Measurements from ENCODE around the gene ENO1.

ENO1 gene

DNA sequence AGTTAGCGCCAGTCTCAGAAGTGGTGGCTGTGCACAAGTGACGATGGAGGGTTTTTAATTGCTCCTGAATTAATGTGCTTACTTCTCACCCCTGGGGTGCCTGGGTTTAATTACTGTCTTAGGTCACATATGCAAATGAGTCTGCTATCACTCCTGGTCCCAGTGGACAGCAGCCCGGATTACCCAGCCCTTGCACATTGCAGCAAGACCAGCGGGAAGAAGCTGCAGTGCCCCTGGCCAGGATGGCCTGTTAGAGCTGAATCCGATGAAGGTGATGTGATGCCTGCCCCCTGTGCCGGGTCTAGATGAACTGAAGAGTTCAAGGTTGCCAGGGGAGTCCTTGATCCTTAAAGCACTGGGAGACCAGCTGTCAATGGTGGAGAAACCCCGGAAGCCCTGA is 24.2 kb downstream of the ENO1 start:
- Histone ChIP-seq H3K9ac (ENCODE audit: low read length) (no peak overlapping the region), H3K4me1 (ENCODE audit: control insufficient read depth, low read depth, low read length) (no peaks in the 10 kb centered on the region), H3K9me3 (ENCODE audit: control insufficient read depth, low read depth, low read length) (no peaks in the 10 kb centered on the region), H3K4me3 (ENCODE audit: low read length) (no peak overlapping the region), H3K36me3 (ENCODE audit: control insufficient read depth, low read depth, low read length) (peaks cover 15% of the 10 kb centered on the region), H3K27ac (ENCODE audit: low read length) (no peak overlapping the region), H3K27me3 (ENCODE audit: control insufficient read depth, insufficient read depth, low read length) (no peaks in the 10 kb centered on the region)

DNA sequence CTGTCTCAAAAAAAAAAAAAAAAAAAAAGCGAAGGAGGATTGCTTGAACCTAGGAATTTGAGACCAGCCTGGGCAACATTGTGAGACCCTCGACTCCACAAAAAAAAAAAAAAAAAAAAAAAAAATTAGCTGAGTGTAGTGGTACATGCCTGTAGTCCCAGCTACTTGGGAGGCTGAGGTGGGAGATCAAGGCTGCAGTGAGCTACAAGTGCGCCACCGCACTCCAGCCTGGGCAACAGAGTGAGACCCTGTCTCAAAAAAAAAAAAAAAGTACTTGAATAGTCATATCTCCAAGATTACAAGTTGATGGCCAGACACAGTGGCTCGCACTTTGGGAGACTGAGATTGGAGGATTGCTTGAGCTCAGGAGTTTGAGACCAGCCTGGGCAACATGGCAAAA is 27.4 kb downstream of the ENO1 start:
- H3K27ac ChIP-seq (ENCODE audit: low read length): no peak overlapping the region
- H3K9ac ChIP-seq (ENCODE audit: low read length): no peak overlapping the region
- H3K27me3 ChIP-seq (ENCODE audit: control insufficient read depth, insufficient read depth, low read length): no peaks in the 10 kb centered on the region
- H3K4me1 ChIP-seq (ENCODE audit: control insufficient read depth, low read depth, low read length): peaks cover 3% of the 10 kb centered on the region
- no peaks in the 10 kb centered on the region for H3K9me3 ChIP-seq (ENCODE audit: control insufficient read depth, low read depth, low read length)
- no peak overlapping the region for H3K4me3 ChIP-seq (ENCODE audit: low read length)
- H3K36me3 ChIP-seq (ENCODE audit: control insufficient read depth, low read depth, low read length): no peaks in the 10 kb centered on the region

DNA sequence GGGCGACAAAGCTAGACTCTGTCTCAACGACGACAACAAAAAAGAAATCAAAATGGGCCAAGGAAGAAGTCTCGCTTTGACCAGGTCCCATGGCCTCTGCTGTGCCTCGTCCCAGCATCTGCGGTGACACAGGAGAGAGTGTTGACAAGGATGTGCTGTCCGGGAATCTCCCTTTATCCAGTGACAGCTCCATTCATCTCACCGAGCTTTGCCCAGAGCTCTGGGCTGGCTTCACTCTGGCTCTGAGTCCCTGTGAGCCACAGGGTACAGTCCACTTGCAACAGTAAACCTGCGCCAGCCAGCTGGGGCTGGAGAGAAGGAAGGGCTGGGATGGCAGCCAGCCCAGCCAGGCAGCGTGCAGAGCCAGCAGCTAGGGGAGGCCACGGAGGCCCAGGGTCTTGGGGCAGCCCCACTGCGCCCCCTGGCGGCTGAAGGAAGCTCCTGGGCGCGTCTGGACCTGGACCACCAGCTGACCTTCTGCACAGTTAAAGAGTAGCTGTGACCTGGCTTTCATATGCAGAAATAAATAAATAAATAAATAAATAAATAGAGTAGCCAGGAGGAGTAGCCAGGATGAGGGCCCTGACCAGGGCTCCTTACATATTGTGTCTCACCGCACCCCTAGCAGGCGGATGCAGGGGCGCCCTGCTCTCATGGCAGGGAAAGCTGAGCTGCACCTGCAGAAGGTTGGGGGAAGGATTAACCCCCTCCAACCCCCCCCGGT is 29.7 kb downstream of the ENO1 start:
- Histone ChIP-seq H3K4me3 (ENCODE audit: low read length) (no peak overlapping the region), H3K4me1 (ENCODE audit: control insufficient read depth, low read depth, low read length) (peaks cover 3% of the 10 kb centered on the region), H3K27me3 (ENCODE audit: control insufficient read depth, insufficient read depth, low read length) (no peaks in the 10 kb centered on the region), H3K36me3 (ENCODE audit: control insufficient read depth, low read depth, low read length) (no peaks in the 10 kb centered on the region), H3K9me3 (ENCODE audit: control insufficient read depth, low read depth, low read length) (no peaks in the 10 kb centered on the region), H3K9ac (ENCODE audit: low read length) (no peak overlapping the region), H3K27ac (ENCODE audit: low read length) (no peak overlapping the region)

DNA sequence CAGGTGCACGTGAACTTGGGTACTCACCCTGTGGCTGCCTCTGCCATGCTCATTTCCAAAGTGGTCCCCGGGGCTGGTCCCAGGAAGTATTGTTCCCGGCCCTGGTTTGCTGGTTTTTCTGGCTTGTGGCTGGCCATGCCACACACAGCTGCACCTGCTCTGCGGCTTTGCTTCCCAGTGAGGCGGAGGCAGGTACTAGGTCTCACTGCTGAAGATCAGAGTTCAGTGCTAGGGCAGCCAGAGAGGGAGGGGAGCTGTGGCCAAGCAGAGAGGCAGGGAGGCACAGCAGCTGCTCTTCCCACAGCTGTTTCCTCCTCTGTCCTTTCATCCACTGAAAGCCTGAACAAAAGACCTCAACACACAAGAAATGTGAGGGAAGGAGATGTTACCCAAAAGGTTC is 30.5 kb downstream of the ENO1 start:
- no peaks in the 10 kb centered on the region for H3K27me3 ChIP-seq (ENCODE audit: control insufficient read depth, insufficient read depth, low read length)
- no peak overlapping the region for H3K4me3 ChIP-seq (ENCODE audit: low read length)
- H3K36me3 ChIP-seq (ENCODE audit: control insufficient read depth, low read depth, low read length): no peaks in the 10 kb centered on the region
- peaks cover 3% of the 10 kb centered on the region for H3K4me1 ChIP-seq (ENCODE audit: control insufficient read depth, low read depth, low read length)
- H3K9ac ChIP-seq (ENCODE audit: low read length): no peak overlapping the region
- H3K9me3 ChIP-seq (ENCODE audit: control insufficient read depth, low read depth, low read length): no peaks in the 10 kb centered on the region
- H3K27ac ChIP-seq (ENCODE audit: low read length): no peak overlapping the region

DNA sequence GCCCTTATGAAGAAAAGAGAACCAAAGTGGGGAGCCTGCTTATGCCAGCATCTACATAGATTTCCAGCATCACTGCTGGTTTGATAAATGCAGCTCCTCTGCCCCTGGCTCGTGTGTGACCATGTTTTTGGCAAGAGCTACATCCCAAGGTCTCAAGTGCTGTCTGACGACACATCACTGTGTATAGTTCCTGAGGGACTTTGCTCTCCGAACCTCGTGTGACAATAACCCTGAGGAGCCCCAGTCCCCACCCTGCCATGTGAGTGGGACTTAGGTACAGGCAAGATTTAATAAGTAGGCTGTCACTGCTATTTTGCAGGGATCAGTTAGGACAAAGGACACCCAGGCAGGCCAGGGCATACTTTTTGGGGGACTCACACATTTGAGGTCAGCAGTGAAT is 32.2 kb downstream of the ENO1 start:
- no peak overlapping the region for H3K27ac ChIP-seq (ENCODE audit: low read length)
- peaks cover 3% of the 10 kb centered on the region for H3K4me1 ChIP-seq (ENCODE audit: control insufficient read depth, low read depth, low read length)

DNA sequence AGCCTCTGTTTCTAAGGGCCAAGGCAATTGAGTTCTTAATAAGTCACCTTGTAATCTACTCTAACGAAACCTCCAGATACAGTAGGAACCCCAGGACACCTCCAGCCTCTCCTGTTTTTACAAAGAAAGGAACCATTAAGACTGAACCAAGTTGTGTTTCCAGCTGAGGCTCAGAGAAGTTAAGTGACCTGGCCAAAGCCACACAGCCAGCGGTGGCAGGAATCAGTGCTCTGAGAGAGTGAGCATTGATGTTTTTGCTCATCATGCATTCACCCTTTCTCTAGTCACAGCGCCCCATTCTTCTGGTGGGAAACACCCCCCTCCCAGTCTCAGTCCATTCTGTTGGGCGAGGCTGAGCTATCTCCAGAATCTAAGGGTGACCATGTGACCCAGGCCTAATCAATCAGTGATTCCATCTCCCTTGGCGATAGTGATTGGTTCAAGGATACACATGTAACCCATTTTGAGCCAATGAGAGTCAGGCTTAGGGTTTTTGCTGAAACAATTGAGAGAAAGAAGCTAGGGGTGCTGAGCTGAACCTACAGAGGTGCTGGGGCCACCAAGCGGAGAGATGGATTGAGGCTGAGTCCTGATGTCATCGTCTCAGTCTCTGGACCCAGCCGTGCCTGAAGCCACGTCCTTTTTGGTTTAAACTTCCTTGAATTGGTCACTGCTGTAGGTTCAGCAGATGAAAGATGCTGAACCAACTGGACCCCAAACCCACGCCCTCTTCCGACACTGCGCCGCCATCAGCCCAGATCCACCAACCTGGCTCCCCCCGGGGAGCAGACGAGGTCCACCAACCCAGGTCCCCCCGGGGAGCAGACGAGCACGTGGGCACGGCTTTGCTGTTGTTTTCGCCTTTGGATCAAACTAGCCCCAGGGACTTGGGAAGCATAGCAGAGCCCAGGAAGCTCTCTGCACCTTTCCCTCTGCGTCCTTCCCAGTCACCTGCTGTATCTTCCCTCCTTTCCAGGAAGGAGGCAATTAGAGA is 33.1 kb downstream of the ENO1 start:
- Histone ChIP-seq H3K36me3 (ENCODE audit: control insufficient read depth, low read depth, low read length) (no peaks in the 10 kb centered on the region), H3K27ac (ENCODE audit: low read length) (no peak overlapping the region), H3K9ac (ENCODE audit: low read length) (no peak overlapping the region), H3K4me1 (ENCODE audit: control insufficient read depth, low read depth, low read length) (peaks cover 3% of the 10 kb centered on the region), H3K27me3 (ENCODE audit: control insufficient read depth, insufficient read depth, low read length) (no peaks in the 10 kb centered on the region), H3K9me3 (ENCODE audit: control insufficient read depth, low read depth, low read length) (no peaks in the 10 kb centered on the region), H3K4me3 (ENCODE audit: low read length) (no peak overlapping the region)

More for the DNA sequence above, 32.2 kb downstream of the ENO1 start:
- Histone ChIP-seq H3K9ac (ENCODE audit: low read length) (no peak overlapping the region), H3K4me3 (ENCODE audit: low read length) (no peak overlapping the region), H3K27me3 (ENCODE audit: control insufficient read depth, insufficient read depth, low read length) (no peaks in the 10 kb centered on the region), H3K36me3 (ENCODE audit: control insufficient read depth, low read depth, low read length) (no peaks in the 10 kb centered on the region), H3K9me3 (ENCODE audit: control insufficient read depth, low read depth, low read length) (no peaks in the 10 kb centered on the region)

DNA sequence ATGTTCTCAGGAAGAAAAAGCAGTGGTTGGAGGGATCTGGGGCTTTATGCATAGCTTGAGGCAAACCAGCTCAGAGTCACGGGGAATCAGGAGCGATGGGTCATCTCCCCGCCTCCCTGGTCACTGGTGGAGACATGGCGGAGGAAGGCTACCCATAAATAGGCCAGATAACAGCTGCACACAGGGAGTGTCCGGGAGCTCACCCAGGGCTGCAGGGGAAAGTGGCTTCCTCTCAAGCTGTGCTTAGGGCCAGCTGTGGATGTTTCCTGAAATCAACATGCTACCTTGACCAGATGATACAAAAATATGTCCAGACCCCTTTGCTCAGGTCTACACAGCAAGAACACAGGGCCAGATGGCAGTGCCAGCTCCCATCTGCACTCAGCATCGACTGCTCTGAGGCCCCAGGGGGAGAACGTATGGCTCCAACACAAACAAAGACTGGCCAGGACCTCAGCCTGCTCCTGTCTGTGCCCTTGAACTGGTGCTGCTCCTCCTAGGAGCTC is 33.9 kb downstream of the ENO1 start:
- no peak overlapping the region for H3K9ac ChIP-seq (ENCODE audit: low read length)
- peaks cover 3% of the 10 kb centered on the region for H3K4me1 ChIP-seq (ENCODE audit: control insufficient read depth, low read depth, low read length)

DNA sequence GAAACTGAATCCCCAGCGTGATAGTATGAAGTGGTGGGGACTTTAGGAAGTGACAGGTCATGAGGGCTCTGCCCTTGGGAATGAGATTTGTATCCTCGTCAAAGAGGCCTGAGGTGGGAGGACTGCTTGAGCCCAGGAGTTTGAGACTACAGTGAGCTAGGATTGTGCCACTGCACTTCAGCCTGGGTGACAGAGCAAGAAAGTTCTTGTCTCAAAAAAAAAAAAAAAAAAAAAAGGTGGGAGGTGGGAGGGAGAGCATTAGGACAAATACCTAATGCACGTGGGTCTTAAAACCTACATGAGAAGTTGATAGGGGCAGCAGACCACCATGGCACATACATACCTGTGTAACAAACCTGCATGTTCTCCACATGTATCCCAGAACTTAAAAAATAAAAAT is 37.1 kb downstream of the ENO1 start:
- Histone ChIP-seq H3K27ac (ENCODE audit: low read length) (no peak overlapping the region), H3K4me1 (ENCODE audit: control insufficient read depth, low read depth, low read length) (no peaks in the 10 kb centered on the region), H3K4me3 (ENCODE audit: low read length) (no peak overlapping the region), H3K27me3 (ENCODE audit: control insufficient read depth, insufficient read depth, low read length) (no peaks in the 10 kb centered on the region), H3K9ac (ENCODE audit: low read length) (no peak overlapping the region), H3K9me3 (ENCODE audit: control insufficient read depth, low read depth, low read length) (no peaks in the 10 kb centered on the region), H3K36me3 (ENCODE audit: control insufficient read depth, low read depth, low read length) (no peaks in the 10 kb centered on the region)

More for the DNA sequence above, 33.9 kb downstream of the ENO1 start:
- no peak overlapping the region for H3K4me3 ChIP-seq (ENCODE audit: low read length)
- no peaks in the 10 kb centered on the region for H3K9me3 ChIP-seq (ENCODE audit: control insufficient read depth, low read depth, low read length)
- no peaks in the 10 kb centered on the region for H3K36me3 ChIP-seq (ENCODE audit: control insufficient read depth, low read depth, low read length)
- no peaks in the 10 kb centered on the region for H3K27me3 ChIP-seq (ENCODE audit: control insufficient read depth, insufficient read depth, low read length)
- H3K27ac ChIP-seq (ENCODE audit: low read length): no peak overlapping the region

DNA sequence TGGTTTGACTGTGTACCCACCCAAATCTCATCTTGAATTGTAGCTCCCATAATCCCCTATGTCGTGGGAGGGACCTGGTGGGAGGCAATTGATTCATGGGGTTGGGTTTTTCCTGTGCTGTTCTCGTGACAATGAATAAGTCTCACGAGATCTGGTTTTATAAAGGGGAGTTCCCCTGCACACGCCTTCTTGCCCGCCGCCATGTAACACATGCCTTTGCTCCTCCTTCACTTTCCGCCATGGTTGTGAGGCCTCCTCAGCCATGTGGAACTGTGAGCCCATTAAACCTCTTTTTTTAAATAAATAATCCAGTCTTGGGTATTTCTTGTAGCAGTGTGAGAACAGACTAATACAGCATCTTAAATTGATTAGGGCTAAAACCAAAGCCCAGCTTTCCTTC is 38.5 kb downstream of the ENO1 start:
- H3K36me3 ChIP-seq (ENCODE audit: control insufficient read depth, low read depth, low read length): no peaks in the 10 kb centered on the region
- H3K9ac ChIP-seq (ENCODE audit: low read length): no peak overlapping the region
- H3K27ac ChIP-seq (ENCODE audit: low read length): no peak overlapping the region
- H3K9me3 ChIP-seq (ENCODE audit: control insufficient read depth, low read depth, low read length): no peaks in the 10 kb centered on the region
- H3K4me1 ChIP-seq (ENCODE audit: control insufficient read depth, low read depth, low read length): no peaks in the 10 kb centered on the region
- no peak overlapping the region for H3K4me3 ChIP-seq (ENCODE audit: low read length)
- no peaks in the 10 kb centered on the region for H3K27me3 ChIP-seq (ENCODE audit: control insufficient read depth, insufficient read depth, low read length)

DNA sequence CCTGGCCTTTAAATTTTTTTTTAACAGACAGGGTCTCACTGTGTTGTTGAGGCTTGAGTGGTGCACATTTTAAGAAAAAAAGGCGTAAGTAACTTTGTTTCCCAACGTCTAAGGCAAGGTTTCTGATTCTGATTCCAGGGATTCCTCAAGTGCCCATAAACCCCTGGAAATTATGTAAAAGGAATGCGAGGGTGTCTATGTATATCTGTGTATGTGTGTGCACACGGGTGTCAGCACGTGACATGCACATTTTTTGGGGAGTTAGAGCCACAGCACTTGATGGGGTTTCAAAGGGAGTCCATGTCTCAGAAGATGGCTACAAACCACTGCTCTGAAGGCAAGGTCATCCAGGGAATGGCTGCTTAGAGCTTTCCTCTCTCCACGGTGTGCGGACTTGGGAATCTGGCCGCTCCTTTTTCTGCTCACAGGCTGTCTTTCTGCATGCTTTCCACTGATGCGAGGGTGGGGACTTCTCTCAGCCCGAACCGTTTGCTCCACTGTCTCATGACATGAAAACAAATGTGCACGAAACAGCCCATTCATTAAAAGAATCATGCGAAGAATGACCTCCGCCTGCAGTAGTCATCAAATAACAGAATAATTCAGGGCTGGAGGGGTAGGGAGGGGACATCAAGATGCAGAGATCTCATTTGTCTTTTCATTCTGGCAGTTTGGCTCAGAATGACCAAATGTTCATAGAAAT is 42.4 kb downstream of the ENO1 start:
- Histone ChIP-seq H3K9me3 (ENCODE audit: control insufficient read depth, low read depth, low read length) (no peaks in the 10 kb centered on the region), H3K36me3 (ENCODE audit: control insufficient read depth, low read depth, low read length) (no peaks in the 10 kb centered on the region), H3K27ac (ENCODE audit: low read length) (no peak overlapping the region), H3K27me3 (ENCODE audit: control insufficient read depth, insufficient read depth, low read length) (no peaks in the 10 kb centered on the region), H3K4me3 (ENCODE audit: low read length) (no peak overlapping the region), H3K4me1 (ENCODE audit: control insufficient read depth, low read depth, low read length) (no peaks in the 10 kb centered on the region), H3K9ac (ENCODE audit: low read length) (no peak overlapping the region)

DNA sequence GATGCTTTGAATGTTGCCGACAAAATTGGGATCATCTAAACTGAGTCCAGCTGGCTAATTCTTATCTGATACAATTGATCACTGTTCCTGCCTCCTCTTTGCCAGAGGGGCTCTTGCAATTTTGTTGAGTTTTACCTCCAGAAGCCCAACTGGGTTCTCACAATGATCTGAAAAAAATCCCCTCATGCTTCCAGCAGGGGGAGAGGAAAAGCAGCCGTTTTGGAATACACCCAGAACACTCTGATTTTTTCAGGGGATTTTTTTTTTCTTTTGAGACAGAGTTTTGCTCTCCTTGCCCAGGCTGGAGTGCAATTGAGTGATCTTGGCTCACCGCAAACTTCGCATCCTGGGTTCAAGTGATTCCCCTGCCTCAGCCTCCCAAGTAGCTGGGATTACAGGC is 47.1 kb downstream of the ENO1 start:
- Histone ChIP-seq H3K27me3 (ENCODE audit: control insufficient read depth, insufficient read depth, low read length) (no peaks in the 10 kb centered on the region), H3K4me3 (ENCODE audit: low read length) (no peak overlapping the region), H3K9ac (ENCODE audit: low read length) (no peak overlapping the region), H3K4me1 (ENCODE audit: control insufficient read depth, low read depth, low read length) (no peaks in the 10 kb centered on the region), H3K27ac (ENCODE audit: low read length) (no peak overlapping the region), H3K36me3 (ENCODE audit: control insufficient read depth, low read depth, low read length) (no peaks in the 10 kb centered on the region), H3K9me3 (ENCODE audit: control insufficient read depth, low read depth, low read length) (no peaks in the 10 kb centered on the region)
